DLD1 (cell line): ENCODE measurements around the gene MICAL2.

ENCODE experiments used
- in situ Hi-C: cut with HindIII; loops from 2 replicates; pipeline ENCODE4 v1.10.0; 2017; ENCODE audit warnings: low sequenced_read_pairs

The MICAL2 gene

GRCh38 chr11:12241401-12241800 is 131.0 kb downstream of the MICAL2 start:
- in situ Hi-C loops: no loop called here

- in situ Hi-C loops: no loop called here
Measured at GRCh38 chr11:12241971-12242672, 131.7 kb downstream of the MICAL2 start.

GRCh38 chr11:12242966-12243365 is 132.6 kb downstream of the MICAL2 start:
- in situ Hi-C loops: no loop called here

- in situ Hi-C loops: no loop called here
Measured at GRCh38 chr11:12243486-12243885, 133.1 kb downstream of the MICAL2 start.

GRCh38 chr11:12243911-12244550 is 133.6 kb downstream of the MICAL2 start:
- in situ Hi-C loops: no loop called here

GRCh38 chr11:12245091-12245490 is 134.7 kb downstream of the MICAL2 start:
- in situ Hi-C loops: no loop called here

GRCh38 chr11:12245549-12246016 is 135.2 kb downstream of the MICAL2 start:
- in situ Hi-C loops: no loop called here

GRCh38 chr11:12246147-12246546 is 135.8 kb downstream of the MICAL2 start:
- in situ Hi-C loops: no loop called here

GRCh38 chr11:12246989-12247388 is 136.6 kb downstream of the MICAL2 start:
- in situ Hi-C loops: no loop called here

GRCh38 chr11:12247543-12248254 is 137.3 kb downstream of the MICAL2 start:
- in situ Hi-C loops: no loop called here

- in situ Hi-C loops: no loop called here
Measured at GRCh38 chr11:12248330-12248729, 137.9 kb downstream of the MICAL2 start.

- in situ Hi-C loops: no loop called here
Measured at GRCh38 chr11:12249590-12250260, 139.3 kb downstream of the MICAL2 start.

GRCh38 chr11:12251666-12252560 is 141.5 kb downstream of the MICAL2 start:
- in situ Hi-C loops: no loop called here

GRCh38 chr11:12253843-12254281 is 143.5 kb downstream of the MICAL2 start:
- in situ Hi-C loops: no loop called here

- in situ Hi-C loops: no loop called here
Measured at GRCh38 chr11:12258451-12258850, 148.1 kb downstream of the MICAL2 start.

- in situ Hi-C loops: no loop called here
Measured at GRCh38 chr11:12259956-12260355, 149.6 kb downstream of the MICAL2 start.

GRCh38 chr11:12260731-12261521 is 150.5 kb downstream of the MICAL2 start:
- in situ Hi-C loops: no loop called here

GRCh38 chr11:12261551-12261950 is 151.2 kb downstream of the MICAL2 start:
- in situ Hi-C loops: no loop called here

GRCh38 chr11:12263141-12263693 is 152.8 kb downstream of the MICAL2 start:
- in situ Hi-C loops: no loop called here
